ENCODE data around the gene TSGA10. TPM values are rescaled to one million over a fixed set of nuclear protein-coding genes. Genes with fewer than 3 reads are reported as not detected.
"Not testable (repeated sequence)": the region's sequence is repeated elsewhere in the genome, so short reads cannot be mapped to it uniquely, and the experiment has no call there.

Gene TSGA10
- total RNA-seq, 1 experiment from 2014 or later = 9.9 TPM

- no peaks in the 10 kb centered on the region for H3K27me3 ChIP-seq (replicated peaks; ENCODE audit: control insufficient read depth, insufficient read depth, low read length)
- POLR2A ChIA-PET = no interaction called here
These were observed 154.0 kb downstream of the TSGA10 start for GRCh38 chr2:99000708-99001107.

GRCh38 chr2:98988695-98989094, 166.0 kb downstream of the TSGA10 start:
- H3K4me1 Mint-ChIP-seq (ENCODE audit: low read depth, unreplicated experiment); CTCF ChIA-PET: not testable (repeated sequence)

More at GRCh38 chr2:99000708-99001107, 154.0 kb downstream of the TSGA10 start:
- intact Hi-C loops (cut with micrococcal nuclease; ENCODE audit: unreplicated experiment) = no loop called here
- H3K4me1 ChIP-seq = no peaks in the 10 kb centered on the region
- no peak for TF ChIP-seq CTCF (IDR thresholded peaks at IDR 0.05; ENCODE audit: insufficient read depth in 1 of 2, low read depth in 1 of 2, low read length in 1 of 2, severe bottlenecking in 1 of 2, unreplicated experiment in 1 of 2)
- Mint-ChIP-seq H3K4me3 (ENCODE audit: unreplicated experiment) (no peak overlapping the region), H3K9me3 (ENCODE audit: unreplicated experiment) (peaks cover 11% of the 10 kb centered on the region), H3K27ac (ENCODE audit: unreplicated experiment) (no peak overlapping the region), H3K27me3 (ENCODE audit: insufficient read depth, unreplicated experiment) (peaks cover 9% of the 10 kb centered on the region), H3K36me3 (ENCODE audit: insufficient read depth, unreplicated experiment) (no peaks in the 10 kb centered on the region), H3K4me1 (ENCODE audit: low read depth, unreplicated experiment) (no peaks in the 10 kb centered on the region)
- H3K4me3 ChIP-seq (ENCODE audit: low read depth, low read length) = no peak overlapping the region
- no peaks in the 10 kb centered on the region for H3K36me3 ChIP-seq (ENCODE audit: control insufficient read depth, insufficient read depth, low read length)
- no peak for DNase-seq
- CTCF ChIA-PET = no interaction called here
- no TSS peak for BruUV-seq (replicated peaks)
- H3K9me3 ChIP-seq = peaks cover 8% of the 10 kb centered on the region; the same call in 1 of the 2 replicates

GRCh38 chr2:98985905-98986666, 168.7 kb downstream of the TSGA10 start:
- no peaks in the 10 kb centered on the region for H3K4me1 ChIP-seq
- intact Hi-C loops (cut with micrococcal nuclease; ENCODE audit: unreplicated experiment) = no loop called here
- TF ChIP-seq CTCF (IDR thresholded peaks at IDR 0.05; ENCODE audit: insufficient read depth in 1 of 2, low read depth in 1 of 2, low read length in 1 of 2, severe bottlenecking in 1 of 2, unreplicated experiment in 1 of 2) = no peak
- ChIA-PET POLR2A (no interaction called here), CTCF (no interaction called here)
- Mint-ChIP-seq H3K27me3 (ENCODE audit: insufficient read depth, unreplicated experiment) (no peaks in the 10 kb centered on the region), H3K4me1 (ENCODE audit: low read depth, unreplicated experiment) (no peaks in the 10 kb centered on the region), H3K36me3 (ENCODE audit: insufficient read depth, unreplicated experiment) (no peaks in the 10 kb centered on the region), H3K27ac (ENCODE audit: unreplicated experiment) (no peak overlapping the region), H3K4me3 (ENCODE audit: unreplicated experiment) (no peak overlapping the region), H3K9me3 (ENCODE audit: unreplicated experiment) (no peaks in the 10 kb centered on the region)
- no peaks in the 10 kb centered on the region for H3K27me3 ChIP-seq (replicated peaks; ENCODE audit: control insufficient read depth, insufficient read depth, low read length)
- no TSS peak for BruUV-seq (replicated peaks)
- H3K36me3 ChIP-seq (ENCODE audit: control insufficient read depth, insufficient read depth, low read length) = no peaks in the 10 kb centered on the region
- H3K9me3 ChIP-seq = no peaks in the 10 kb centered on the region
- DNase-seq = no peak
- no peak overlapping the region for H3K4me3 ChIP-seq (ENCODE audit: low read depth, low read length)

More at GRCh38 chr2:98988695-98989094, 166.0 kb downstream of the TSGA10 start:
- H3K4me3 Mint-ChIP-seq (ENCODE audit: unreplicated experiment); H3K36me3 ChIP-seq (ENCODE audit: control insufficient read depth, insufficient read depth, low read length); BruUV-seq (replicated peaks); POLR2A ChIA-PET; H3K9me3 Mint-ChIP-seq (ENCODE audit: unreplicated experiment); DNase-seq; H3K36me3 Mint-ChIP-seq (ENCODE audit: insufficient read depth, unreplicated experiment); H3K27ac Mint-ChIP-seq (ENCODE audit: unreplicated experiment); H3K27me3 Mint-ChIP-seq (ENCODE audit: insufficient read depth, unreplicated experiment); H3K4me1 ChIP-seq; intact Hi-C loops (cut with micrococcal nuclease; ENCODE audit: unreplicated experiment); H3K4me3 ChIP-seq (ENCODE audit: low read depth, low read length); H3K27me3 ChIP-seq (replicated peaks; ENCODE audit: control insufficient read depth, insufficient read depth, low read length); H3K9me3 ChIP-seq: not testable (repeated sequence)

Measured in Caco-2 (cell line).